A549 (cell line): ENCODE data around the gene MAP3K13.

Experiments used
- CEBPB ChIP-seq, 2 experiments: fragments of >200 bp in 1 of 2; sonication (Bioruptor Twin) in 1 of 2; formaldehyde crosslinking in 1 of 2; IDR thresholded peaks; 2 replicates each; pipeline ENCODE4 v1.6.1; 2012 to 2016
- CTCF ChIP-seq: fragments of >200 bp; sonication (Bioruptor Twin); formaldehyde crosslinking; IDR thresholded peaks from 3 replicates; pipeline ENCODE4 v1.5.1; 2016
- EP300 ChIP-seq, 2 experiments: fragments of >200 bp; sonication (Bioruptor Twin); formaldehyde crosslinking; IDR thresholded peaks; 2 replicates in 1 of 2; 3 replicates in 1 of 2; pipeline ENCODE4 v1.6.1; 2016 to 2017
- FOSL2 ChIP-seq, 2 experiments: fragments of 450-650 bp in 1 of 2; fragments of >200 bp in 1 of 2; sonication (Bioruptor Twin) in 1 of 2; formaldehyde crosslinking; IDR thresholded peaks; 2 replicates each; pipeline versions ENCODE4 v1.5.0 to v1.6.1; 2016 to 2020; ENCODE audit warnings: mild to moderate bottlenecking in 1 of 2, moderate library complexity in 1 of 2
- PBX3 ChIP-seq: IDR thresholded peaks from 2 replicates; pipeline ENCODE4 v1.6.1; 2012
- POLR2A ChIP-seq: IDR thresholded peaks from 2 replicates; pipeline ENCODE4 v1.6.1; 2012; ENCODE audit warnings: mild to moderate bottlenecking, low read length
- RAD21 ChIP-seq, 2 experiments: fragments of >200 bp in 1 of 2; sonication (Bioruptor Twin) in 1 of 2; formaldehyde crosslinking in 1 of 2; IDR thresholded peaks in 1 of 2; conservative IDR thresholded peaks in 1 of 2; 2 replicates in 1 of 2; 3 replicates in 1 of 2; pipeline ENCODE4 v1.6.1; 2012 to 2018; ENCODE audit warnings: inconsistent platforms in 1 of 2
- RCOR1 ChIP-seq: fragments of 150-350 bp; IDR thresholded peaks from 2 replicates; pipeline ENCODE4 v1.6.1; 2014; ENCODE audit warnings: antibody characterized with exemption, low read length, low read depth
- REST ChIP-seq: fragments of 200-600 bp; sonication (generic); IDR thresholded peaks from 2 replicates; pipeline ENCODE4 v1.6.1; 2016; ENCODE audit warnings: antibody characterized with exemption, mild to moderate bottlenecking, moderate library complexity
- SMC3 ChIP-seq: fragments of >200 bp; sonication (Bioruptor Twin); formaldehyde crosslinking; IDR thresholded peaks from 3 replicates; pipeline ENCODE4 v1.6.1; 2018; ENCODE audit warnings: inconsistent platforms

GRCh38 chr3:185528532-185528931 lies 165.6 kb downstream of the MAP3K13 start:
- no peak for TF ChIP-seq CTCF
- no peak for TF ChIP-seq POLR2A
- no peak for TF ChIP-seq REST
- no peak for TF ChIP-seq EP300 (IDR thresholded peaks at IDR 0.05)
- TF ChIP-seq RCOR1, result no peak
- TF ChIP-seq CEBPB (IDR thresholded peaks at IDR 0.05), result no peak
- no peak for TF ChIP-seq FOSL2 (IDR thresholded peaks at IDR 0.05)
- TF ChIP-seq FOSL2 (CRISPR knock-in tag; IDR thresholded peaks at IDR 0.05), result no peak
- TF ChIP-seq PBX3, result no peak
- TF ChIP-seq SMC3, result no peak
- TF ChIP-seq RAD21 (conservative IDR thresholded peaks at IDR 0.05 in 1 of 2, IDR thresholded peaks at IDR 0.05 in 1 of 2), result no peak
